ENCODE measurements around the gene SLC26A2. TPM values are rescaled to one million over a fixed set of nuclear protein-coding genes. Genes with fewer than 3 reads are reported as not detected.

SLC26A2 gene
- total RNA-seq, 2 donors from 2014 or later, result 940 to 1,067 TPM

- ATAC-seq, result no peak
- intact Hi-C loops (cut with DNase I, micrococcal nuclease), result loop anchor here (10.0 kb wide), 1 partner anchor 161 kb away; no protein-coding TSS in a partner anchor
- DNase-seq, result no peak
Measured at GRCh38 chr5:149995385-149996204, 35.0 kb downstream of the SLC26A2 start.

- ATAC-seq, result no peak
- intact Hi-C loops (cut with DNase I, micrococcal nuclease), result loop anchor here (10.0 kb wide), 1 partner anchor 162 kb away; no protein-coding TSS in a partner anchor
- no peak for DNase-seq
Measured at GRCh38 chr5:149996205-149996890, 35.8 kb downstream of the SLC26A2 start.

- DNase-seq (no peak), ATAC-seq (no peak)
- intact Hi-C loops (cut with DNase I, micrococcal nuclease), result loop anchor here (10.0 kb wide), 1 partner anchor 163 kb away; no protein-coding TSS in a partner anchor
Measured at GRCh38 chr5:149998281-149998680, 37.7 kb downstream of the SLC26A2 start.

- no peak for ATAC-seq
- no peak for DNase-seq
- intact Hi-C loops (cut with DNase I, micrococcal nuclease), result loop anchor here (10.0 kb wide), 1 partner anchor 165 kb away; no protein-coding TSS in a partner anchor
Measured at GRCh38 chr5:149999359-149999758, 38.8 kb downstream of the SLC26A2 start.

GRCh38 chr5:149999866-150000255 is 39.3 kb downstream of the SLC26A2 start:
- DNase-seq, result no peak

GRCh38 chr5:150000256-150000989 is 39.9 kb downstream of the SLC26A2 start, which contains the start of the genes HMGXB3 and TIGD6:
TSS of gene HMGXB3 (plus strand) at chr5:150000739. CDS start at chr5:150004853, 4,114 bp downstream.
TSS of gene TIGD6 (minus strand) at chr5:150000654. CDS start at chr5:149996348, 4,306 bp downstream.
- intact Hi-C loops (cut with DNase I, micrococcal nuclease), result no loop called here
- ATAC-seq (peak; percentile 74), DNase-seq (peak; percentile 92 to 94)

More at GRCh38 chr5:149999866-150000255, 39.3 kb downstream of the SLC26A2 start:
- peak; percentile 44 for ATAC-seq
- intact Hi-C loops (cut with DNase I, micrococcal nuclease), result loop anchor here (10.0 kb wide), 1 partner anchor 165 kb away; no protein-coding TSS in a partner anchor

- peak; percentile 47 for ATAC-seq
- peak; percentile 47 to 66 for DNase-seq
- intact Hi-C loops (cut with DNase I, micrococcal nuclease), result no loop called here
Measured at GRCh38 chr5:150000990-150001659, 40.6 kb downstream of the SLC26A2 start.

GRCh38 chr5:150001660-150002486 is 41.3 kb downstream of the SLC26A2 start:
- peak; percentile 48 to 49 for DNase-seq
- intact Hi-C loops (cut with DNase I, micrococcal nuclease), result no loop called here
- ATAC-seq, result peak; percentile 53

GRCh38 chr5:150006318-150006717 is 45.8 kb downstream of the SLC26A2 start:
- no peak for DNase-seq
- intact Hi-C loops (cut with DNase I, micrococcal nuclease), result no loop called here
- no peak for ATAC-seq

GRCh38 chr5:150007050-150007449 is 46.5 kb downstream of the SLC26A2 start:
- DNase-seq, result no peak
- no peak for ATAC-seq
- intact Hi-C loops (cut with DNase I, micrococcal nuclease), result no loop called here

GRCh38 chr5:150009671-150010387 is 49.3 kb downstream of the SLC26A2 start:
- intact Hi-C loops (cut with DNase I, micrococcal nuclease), result no loop called here
- DNase-seq (no peak), ATAC-seq (no peak)

- DNase-seq, result peak in 1 of 2 donors; percentile 36
- peak; percentile 82 for ATAC-seq
- intact Hi-C loops (cut with DNase I, micrococcal nuclease), result no loop called here
Measured at GRCh38 chr5:150013931-150014330, 53.4 kb downstream of the SLC26A2 start.

GRCh38 chr5:150014456-150014855 is 53.9 kb downstream of the SLC26A2 start:
- DNase-seq (no peak), ATAC-seq (no peak)
- intact Hi-C loops (cut with DNase I, micrococcal nuclease), result no loop called here

GRCh38 chr5:150015415-150015814 is 54.9 kb downstream of the SLC26A2 start:
- no peak for ATAC-seq
- DNase-seq, result no peak
- intact Hi-C loops (cut with DNase I, micrococcal nuclease), result no loop called here

- intact Hi-C loops (cut with DNase I, micrococcal nuclease), result no loop called here
- DNase-seq, result no peak
- no peak for ATAC-seq
Measured at GRCh38 chr5:150016537-150016936, 56.0 kb downstream of the SLC26A2 start.

GRCh38 chr5:150017226-150018005 is 56.9 kb downstream of the SLC26A2 start:
- DNase-seq (no peak), ATAC-seq (no peak)
- intact Hi-C loops (cut with DNase I, micrococcal nuclease), result no loop called here

Data from left colon (tissue), 2 donors.